CD14-positive monocyte (primary cell): Measurements from ENCODE around the gene MMP7. TPM values are rescaled to one million over a fixed set of nuclear protein-coding genes. Genes with fewer than 3 reads are reported as not detected.
A peak's percentile ranks its signal among the peaks of the same experiment; 100 is the strongest.

Experiments
- DNase-seq, 3 donors: peaks; one replicate each; pipeline ENCODE4 v3.0.0-alpha.2; 2011 to 2022
- H2AFZ ChIP-seq: 2 replicates; pipeline ENCODE4 v1.6.0; 2012; ENCODE audit warnings: mild to moderate bottlenecking, low read depth, low read length, inconsistent platforms; ENCODE audit not compliant: insufficient read depth, poor library complexity, severe bottlenecking
- H3K27ac ChIP-seq, 2 donors: 1 replicate in 1 of 2; 2 replicates in 1 of 2; pipeline ENCODE4 v1.5.1; 2012 to 2013; ENCODE audit warnings: low read length in 2 of 2, control low read depth in 1 of 2, inconsistent platforms in 1 of 2, low read depth in 1 of 2, mild to moderate bottlenecking in 1 of 2
- H3K27me3 ChIP-seq, 2 donors: one replicate each; pipeline versions ENCODE4 v1.6.0 to v1.6.1; 2011 to 2013; ENCODE audit warnings: low read length in 2 of 2; ENCODE audit not compliant: control insufficient read depth in 2 of 2, insufficient read depth in 2 of 2
- H3K36me3 ChIP-seq, 2 donors: replicated peaks in 1 of 2; 1 replicate in 1 of 2; 2 replicates in 1 of 2; pipeline versions ENCODE4 v1.5.1 to v1.6.1; 2012 to 2013; ENCODE audit warnings: low read length in 2 of 2, control low read depth in 1 of 2, inconsistent platforms in 1 of 2, mild to moderate bottlenecking in 1 of 2; ENCODE audit not compliant: insufficient read depth in 2 of 2, control insufficient read depth in 1 of 2
- H3K4me1 ChIP-seq, 2 donors: 1 replicate in 1 of 2; 2 replicates in 1 of 2; pipeline versions ENCODE4 v1.5.1 to v1.6.1; 2012 to 2013; ENCODE audit warnings: low read length in 2 of 2, control low read depth in 1 of 2, inconsistent platforms in 1 of 2, mild to moderate bottlenecking in 1 of 2, moderate library complexity in 1 of 2; ENCODE audit not compliant: insufficient read depth in 2 of 2, control insufficient read depth in 1 of 2
- H3K4me2 ChIP-seq: replicated peaks from 2 replicates; pipeline ENCODE3; 2012; ENCODE audit warnings: low read length, moderate library complexity, mild to moderate bottlenecking; ENCODE audit not compliant: poor library complexity, severe bottlenecking; ENCODE audit errors: extremely low read depth
- H3K4me3 ChIP-seq, 3 experiments: fragments of 200-600 bp in 1 of 3; sonication (generic) in 1 of 3; replicated peaks in 1 of 3; 1 replicate in 2 of 3; 2 replicates in 1 of 3; pipeline ENCODE4 v1.5.1; 2011 to 2013; ENCODE audit warnings: low read length in 3 of 3, mild to moderate bottlenecking in 3 of 3, control low read depth in 2 of 3, low read depth in 2 of 3, inconsistent platforms in 1 of 3, moderate library complexity in 1 of 3
- H3K79me2 ChIP-seq: 2 replicates; pipeline ENCODE4 v1.6.0; 2012; ENCODE audit warnings: mild to moderate bottlenecking, control low read depth, inconsistent platforms, low read length, moderate library complexity; ENCODE audit not compliant: insufficient read depth
- H3K9ac ChIP-seq: 2 replicates; pipeline ENCODE4 v1.6.0; 2017; ENCODE audit warnings: low read length, mild to moderate bottlenecking; ENCODE audit not compliant: insufficient read depth, poor library complexity, severe bottlenecking
- H3K9me3 ChIP-seq, 2 donors: replicated peaks in 1 of 2; 1 replicate in 1 of 2; 2 replicates in 1 of 2; pipeline versions ENCODE4 v1.5.1 to v1.6.1; 2012 to 2013; ENCODE audit warnings: low read length in 2 of 2, control low read depth in 1 of 2; ENCODE audit not compliant: control insufficient read depth in 1 of 2, insufficient read depth in 1 of 2
- H4K20me1 ChIP-seq: 2 replicates; pipeline ENCODE4 v1.6.0; 2012; ENCODE audit warnings: mild to moderate bottlenecking, low read length, control low read depth, moderate library complexity; ENCODE audit not compliant: insufficient read depth
- H3K27ac Mint-ChIP-seq, 7 donors: one replicate each; pipeline ENCODE4 v1.8.0; 2020; ENCODE audit warnings: mild to moderate bottlenecking in 7 of 7, mixed read lengths in 7 of 7, moderate library complexity in 6 of 7, inconsistent platforms in 2 of 7
- H3K27me3 Mint-ChIP-seq, 3 donors: one replicate each; pipeline ENCODE4 v1.8.0; 2021 to 2022; ENCODE audit warnings: low read depth in 3 of 3, mild to moderate bottlenecking in 3 of 3, mixed read lengths in 3 of 3, moderate library complexity in 3 of 3, inconsistent platforms in 1 of 3
- H3K36me3 Mint-ChIP-seq, 2 donors: one replicate each; pipeline ENCODE4 v1.8.0; 2020; ENCODE audit warnings: mixed read lengths in 2 of 2, inconsistent platforms in 1 of 2, mild to moderate bottlenecking in 1 of 2
- H3K4me1 Mint-ChIP-seq: one replicate; pipeline ENCODE4 v1.8.0; 2020; ENCODE audit warnings: mild to moderate bottlenecking, mixed read lengths
- H3K4me3 Mint-ChIP-seq, 2 donors: one replicate each; pipeline ENCODE4 v1.8.0; 2020; ENCODE audit warnings: mild to moderate bottlenecking in 2 of 2, mixed read lengths in 2 of 2, moderate library complexity in 1 of 2
- H3K9me3 Mint-ChIP-seq, 7 donors: one replicate each; pipeline ENCODE4 v1.8.0; 2020 to 2022; ENCODE audit warnings: mixed read lengths in 7 of 7, mild to moderate bottlenecking in 6 of 7, moderate library complexity in 6 of 7, inconsistent platforms in 2 of 7
- WGBS: methylation state at CpG from one replicate; pipeline ENCODE4 v1.1.5; 2013; ENCODE audit warnings: missing lambda C conversion rate; ENCODE audit not compliant: insufficient coverage; 5-methylcytosine and 5-hydroxymethylcytosine counted together
- intact Hi-C, 2 donors: fragments of 100-400 bp; cut with micrococcal nuclease; formaldehyde crosslinking; loops; one replicate each; pipeline versions ENCODE4 v1.15.0 to v1.15.1; 2023
- polyA plus RNA-seq, 3 donors: library from polyadenylated mRNA; depleted of rRNA in 1 of 3; unstranded in 2 of 3; stranded (reverse) in 1 of 3; fragments of 300-500 nt in 2 of 3; fragments of >200 nt in 1 of 3; fragmentation: Illumina TruSeq in 2 of 3; gene quantifications; 1 replicate in 2 of 3; 2 replicates in 1 of 3; pipeline ENCODE4 v1.2.3, GENCODE V29; 2012 to 2021
- TF ChIP-seq, protein P1 (sequence below): fragments of 200-600 bp; IDR thresholded peaks from one replicate; pipeline ENCODE4 v1.8.0; 2022; ENCODE audit warnings: antibody characterized with exemption, mild to moderate bottlenecking

The MMP7 gene
- polyA plus RNA-seq, 3 donors: not detected

DNA sequence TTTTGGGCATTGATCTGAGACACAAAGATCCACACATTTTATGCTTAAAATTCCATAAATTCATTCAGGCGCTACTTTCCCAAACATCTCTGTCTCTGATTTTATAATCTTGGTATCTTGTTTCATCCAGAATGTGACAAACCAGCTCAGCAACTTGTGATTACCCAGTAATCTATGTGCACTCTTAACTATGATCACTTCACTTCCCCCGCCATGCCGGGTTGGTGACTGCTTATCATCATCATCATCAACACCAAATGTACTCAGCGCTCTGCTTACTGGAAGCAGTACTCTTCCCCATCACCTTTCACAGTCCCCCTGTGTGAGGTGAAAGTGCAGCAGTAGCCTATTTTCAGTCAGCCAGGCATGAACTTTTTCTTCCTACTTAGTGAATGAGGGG, 15.2 kb upstream of the MMP7 start:
- no peaks in the 10 kb centered on the region for H3K36me3 Mint-ChIP-seq
- no peaks in the 10 kb centered on the region for H3K9me3 ChIP-seq
- H3K4me1 ChIP-seq: peaks cover 0 to 11% of the 10 kb centered on the region in 2 donors
- no peak overlapping the region for H3K27ac ChIP-seq
- TF ChIP-seq, protein P1, sequence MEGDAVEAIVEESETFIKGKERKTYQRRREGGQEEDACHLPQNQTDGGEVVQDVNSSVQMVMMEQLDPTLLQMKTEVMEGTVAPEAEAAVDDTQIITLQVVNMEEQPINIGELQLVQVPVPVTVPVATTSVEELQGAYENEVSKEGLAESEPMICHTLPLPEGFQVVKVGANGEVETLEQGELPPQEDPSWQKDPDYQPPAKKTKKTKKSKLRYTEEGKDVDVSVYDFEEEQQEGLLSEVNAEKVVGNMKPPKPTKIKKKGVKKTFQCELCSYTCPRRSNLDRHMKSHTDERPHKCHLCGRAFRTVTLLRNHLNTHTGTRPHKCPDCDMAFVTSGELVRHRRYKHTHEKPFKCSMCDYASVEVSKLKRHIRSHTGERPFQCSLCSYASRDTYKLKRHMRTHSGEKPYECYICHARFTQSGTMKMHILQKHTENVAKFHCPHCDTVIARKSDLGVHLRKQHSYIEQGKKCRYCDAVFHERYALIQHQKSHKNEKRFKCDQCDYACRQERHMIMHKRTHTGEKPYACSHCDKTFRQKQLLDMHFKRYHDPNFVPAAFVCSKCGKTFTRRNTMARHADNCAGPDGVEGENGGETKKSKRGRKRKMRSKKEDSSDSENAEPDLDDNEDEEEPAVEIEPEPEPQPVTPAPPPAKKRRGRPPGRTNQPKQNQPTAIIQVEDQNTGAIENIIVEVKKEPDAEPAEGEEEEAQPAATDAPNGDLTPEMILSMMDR: no peak
- H3K4me1 Mint-ChIP-seq: peaks cover 11% of the 10 kb centered on the region
- peak overlapping the region in 1 of 7 donors; percentile 36 for H3K27ac Mint-ChIP-seq
- H3K9ac ChIP-seq: no peak overlapping the region
- no peak overlapping the region for H3K4me3 Mint-ChIP-seq
- peaks cover 0 to 2% (median 2%) of the 10 kb centered on the region in 3 donors for H3K27me3 Mint-ChIP-seq
- H4K20me1 ChIP-seq: no peaks in the 10 kb centered on the region
- H3K4me2 ChIP-seq: no peak overlapping the region
- no peaks in the 10 kb centered on the region for H3K79me2 ChIP-seq
- H2AFZ ChIP-seq: no peak overlapping the region
- H3K27me3 ChIP-seq: no peaks in the 10 kb centered on the region
- H3K4me3 ChIP-seq: no peak overlapping the region
- intact Hi-C loops: no loop called here
- no peak for DNase-seq
- H3K9me3 Mint-ChIP-seq: peaks cover 0 to 5% (median 0%) of the 10 kb centered on the region in 7 donors
- 89% methylated on average over 1 of the region's 4 CpGs for WGBS
- no peaks in the 10 kb centered on the region for H3K36me3 ChIP-seq

DNA sequence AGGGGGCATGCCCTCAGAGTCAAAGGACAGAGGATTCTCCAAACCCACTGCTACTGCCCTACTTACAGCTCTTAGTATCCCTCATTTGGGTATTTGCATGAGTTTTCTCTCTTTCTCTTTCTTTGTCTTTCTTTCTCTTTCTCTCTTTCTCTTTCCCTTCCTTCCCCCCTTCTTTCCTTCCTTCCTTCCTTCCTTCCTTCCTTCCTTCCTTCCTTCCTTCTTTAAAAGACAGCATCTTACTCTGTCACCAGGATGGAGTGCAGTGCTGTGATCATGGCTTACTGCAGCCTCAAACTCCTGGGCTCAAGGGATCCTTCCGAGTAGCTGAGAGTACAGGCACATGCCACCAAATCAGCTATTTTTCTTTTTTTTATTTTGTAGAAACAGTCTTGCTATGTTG, 14.0 kb upstream of the MMP7 start:
- H3K27ac Mint-ChIP-seq: no peak overlapping the region
- intact Hi-C loops: no loop called here

More for the DNA sequence above, 14.0 kb upstream of the MMP7 start:
- Histone ChIP-seq H3K36me3 (no peaks in the 10 kb centered on the region), H3K4me2 (no peak overlapping the region), H3K4me1 (peaks cover 0 to 11% of the 10 kb centered on the region in 2 donors), H3K9me3 (no peaks in the 10 kb centered on the region), H2AFZ (no peak overlapping the region), H3K27me3 (no peaks in the 10 kb centered on the region), H3K4me3 (no peak overlapping the region), H3K27ac (no peak overlapping the region), H4K20me1 (no peaks in the 10 kb centered on the region), H3K79me2 (no peaks in the 10 kb centered on the region), H3K9ac (no peak overlapping the region)
- Mint-ChIP-seq H3K9me3 (peaks cover 0 to 5% (median 0%) of the 10 kb centered on the region in 7 donors), H3K27me3 (peaks cover 0 to 2% (median 2%) of the 10 kb centered on the region in 3 donors), H3K4me3 (no peak overlapping the region), H3K4me1 (peaks cover 11% of the 10 kb centered on the region), H3K36me3 (no peaks in the 10 kb centered on the region)
- TF ChIP-seq, protein P1: no peak
- WGBS: no CpG with 5 or more reads among the region's 1 CpG
- no peak for DNase-seq
